Panc1 (cell line): Measurements from ENCODE around the gene OGA.

ENCODE experiments used
- POLR2AphosphoS5 ChIP-seq: IDR thresholded peaks from 2 replicates; pipeline ENCODE4 v1.6.1; 2012; ENCODE audit warnings: mild to moderate bottlenecking, low read depth, low read length, moderate library complexity
- TF ChIP-seq, protein P1 (sequence below): fragments of 450-650 bp; IDR thresholded peaks from 2 replicates; pipeline ENCODE4 v1.5.1; 2017; ENCODE audit warnings: mild to moderate bottlenecking

DNA sequence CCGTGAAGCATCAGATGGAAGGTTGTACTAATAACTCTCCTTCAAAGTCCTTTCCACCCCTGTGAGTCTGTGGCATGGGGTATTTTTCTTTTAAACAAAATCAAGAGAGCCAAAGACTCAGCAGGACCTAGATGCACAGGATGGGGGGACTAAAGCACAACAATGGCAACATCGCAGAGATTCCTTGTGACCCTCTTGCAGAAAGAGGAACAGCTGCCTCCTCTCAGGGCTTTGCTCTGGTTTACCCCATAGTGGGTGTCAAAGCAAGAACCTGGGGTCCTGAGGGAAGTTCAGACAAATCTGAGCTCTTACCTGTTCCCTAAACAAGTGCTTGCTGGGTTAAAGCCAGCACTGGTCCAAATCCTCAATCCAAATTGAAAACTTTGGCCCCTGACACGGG lies 81.6 kb downstream of the OGA start:
- TF ChIP-seq, protein P1, sequence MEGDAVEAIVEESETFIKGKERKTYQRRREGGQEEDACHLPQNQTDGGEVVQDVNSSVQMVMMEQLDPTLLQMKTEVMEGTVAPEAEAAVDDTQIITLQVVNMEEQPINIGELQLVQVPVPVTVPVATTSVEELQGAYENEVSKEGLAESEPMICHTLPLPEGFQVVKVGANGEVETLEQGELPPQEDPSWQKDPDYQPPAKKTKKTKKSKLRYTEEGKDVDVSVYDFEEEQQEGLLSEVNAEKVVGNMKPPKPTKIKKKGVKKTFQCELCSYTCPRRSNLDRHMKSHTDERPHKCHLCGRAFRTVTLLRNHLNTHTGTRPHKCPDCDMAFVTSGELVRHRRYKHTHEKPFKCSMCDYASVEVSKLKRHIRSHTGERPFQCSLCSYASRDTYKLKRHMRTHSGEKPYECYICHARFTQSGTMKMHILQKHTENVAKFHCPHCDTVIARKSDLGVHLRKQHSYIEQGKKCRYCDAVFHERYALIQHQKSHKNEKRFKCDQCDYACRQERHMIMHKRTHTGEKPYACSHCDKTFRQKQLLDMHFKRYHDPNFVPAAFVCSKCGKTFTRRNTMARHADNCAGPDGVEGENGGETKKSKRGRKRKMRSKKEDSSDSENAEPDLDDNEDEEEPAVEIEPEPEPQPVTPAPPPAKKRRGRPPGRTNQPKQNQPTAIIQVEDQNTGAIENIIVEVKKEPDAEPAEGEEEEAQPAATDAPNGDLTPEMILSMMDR: no peak
- TF ChIP-seq POLR2AphosphoS5: no peak
